HG03571 (cell line): ENCODE results near the gene ENDOD1.
A peak's percentile ranks its signal among the peaks of the same experiment; 100 is the strongest.

ENCODE experiments used
- ATAC-seq: cut with Tn5 transposase; IDR thresholded peaks from one replicate; pipeline ENCODE4 v1.9.1; 2021; ENCODE audit not compliant: unreplicated experiment

Gene ENDOD1

DNA sequence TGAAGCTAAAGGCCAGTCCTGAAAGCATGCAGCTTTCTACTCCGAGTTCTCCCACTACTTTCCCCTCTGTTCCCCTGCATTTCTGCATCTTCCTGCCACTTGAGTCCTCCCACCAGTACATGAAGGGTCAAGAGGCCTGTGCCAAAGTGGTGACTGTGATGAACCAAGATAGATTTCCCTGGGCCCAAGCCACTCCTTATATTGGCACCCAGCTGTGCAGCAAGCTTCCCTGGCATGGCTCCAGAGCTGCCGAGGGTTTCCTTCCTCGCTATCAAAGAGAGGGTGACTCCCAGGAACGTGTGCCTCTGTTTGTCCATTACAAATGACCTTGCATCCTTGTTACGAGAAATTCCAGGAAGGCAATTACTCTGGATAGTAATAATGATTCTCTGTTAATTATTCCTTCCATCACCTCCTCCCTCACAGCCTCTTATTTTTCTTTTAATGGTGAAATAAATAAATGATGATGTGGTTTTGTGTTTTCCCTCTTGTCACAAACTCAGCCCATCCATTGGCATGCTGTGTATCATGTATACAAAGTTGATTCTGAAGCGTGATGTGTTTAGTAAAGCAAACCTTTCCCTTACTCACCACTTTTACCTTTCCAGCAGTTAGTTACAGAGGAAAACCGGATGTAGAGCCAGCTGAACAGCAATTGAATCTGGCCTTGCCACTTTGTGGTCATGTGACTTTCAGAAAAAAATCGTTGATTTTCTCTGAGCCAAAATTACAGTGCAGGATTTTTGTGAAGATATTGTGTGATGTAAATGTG lies 14.7 kb upstream of the ENDOD1 start:
- no peak for ATAC-seq

DNA sequence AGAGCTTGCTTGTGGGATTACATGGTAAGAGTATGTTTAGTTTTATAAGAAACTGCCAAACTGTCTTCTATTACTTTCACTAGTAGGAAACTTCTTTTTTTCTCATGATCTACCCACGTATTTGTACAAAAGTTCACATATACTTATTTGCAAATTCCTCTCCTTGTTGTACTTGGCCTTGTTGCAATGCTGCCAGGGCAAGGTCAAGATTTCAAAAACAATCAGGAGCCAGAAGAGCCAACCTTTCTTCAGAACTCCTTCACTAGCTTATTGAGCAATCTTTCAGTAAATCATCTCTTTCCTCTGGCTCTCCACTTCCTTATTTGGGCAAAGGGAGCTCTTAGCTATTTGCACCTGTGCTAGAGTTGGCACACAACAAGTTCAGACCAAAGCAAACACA lies 13.2 kb upstream of the ENDOD1 start:
- ATAC-seq, result peak; percentile 45

DNA sequence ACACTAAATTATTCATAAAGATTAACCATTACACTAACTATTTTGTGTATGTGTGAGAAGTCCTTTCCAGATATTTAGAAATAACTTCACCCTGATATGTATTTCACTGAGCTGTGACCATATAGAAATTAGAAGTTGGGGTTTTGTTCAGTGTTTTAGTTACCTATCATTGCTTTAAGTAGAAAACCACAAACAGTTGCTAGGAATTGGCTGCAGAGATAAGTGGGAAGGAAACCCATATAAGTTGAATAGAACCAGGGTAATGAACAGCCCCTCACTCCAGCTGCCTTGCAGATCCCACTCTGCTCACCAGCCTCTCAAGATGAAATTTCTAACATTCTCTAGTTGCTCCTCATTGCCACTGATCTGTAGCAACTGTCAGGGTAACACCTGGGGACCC lies 12.7 kb upstream of the ENDOD1 start:
- no peak for ATAC-seq

DNA sequence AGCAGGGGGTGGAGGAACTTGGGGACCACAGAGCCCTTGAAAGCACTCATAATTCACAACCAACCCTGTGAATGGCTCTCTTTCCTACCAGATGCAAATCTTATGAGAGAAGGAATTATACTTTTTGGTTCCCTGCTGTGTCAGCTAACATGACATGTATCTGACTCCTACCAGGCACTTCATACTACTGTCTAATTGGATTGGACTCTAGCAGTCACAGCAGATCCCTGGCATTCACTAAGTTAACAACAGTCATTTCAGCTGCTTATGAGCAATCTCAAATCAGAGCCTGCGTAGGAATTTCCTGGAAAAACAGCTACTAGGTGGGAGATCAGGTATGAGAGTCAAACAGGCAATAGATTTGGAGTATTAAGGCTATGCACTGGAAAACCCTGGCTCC lies 11.1 kb upstream of the ENDOD1 start:
- no peak for ATAC-seq

DNA sequence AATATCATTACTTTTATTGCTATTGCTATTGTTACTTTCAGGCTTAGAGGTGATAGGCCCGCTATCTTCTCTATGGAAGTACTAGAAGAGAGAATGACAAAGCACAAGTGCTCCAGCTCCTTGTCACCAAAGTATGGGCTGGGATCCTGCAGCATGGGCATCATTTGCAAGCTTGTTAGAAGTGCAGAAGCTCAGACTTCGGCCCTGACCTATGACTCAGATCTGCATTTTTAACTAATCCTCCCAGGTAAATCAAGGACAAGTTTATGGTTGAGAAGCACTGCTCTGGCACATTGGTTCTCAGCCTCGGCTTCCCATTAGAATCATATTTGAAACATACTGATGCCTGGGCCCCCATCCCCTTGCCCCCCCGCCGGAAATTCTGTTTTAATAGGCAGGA lies 8.6 kb upstream of the ENDOD1 start:
- no peak for ATAC-seq

DNA sequence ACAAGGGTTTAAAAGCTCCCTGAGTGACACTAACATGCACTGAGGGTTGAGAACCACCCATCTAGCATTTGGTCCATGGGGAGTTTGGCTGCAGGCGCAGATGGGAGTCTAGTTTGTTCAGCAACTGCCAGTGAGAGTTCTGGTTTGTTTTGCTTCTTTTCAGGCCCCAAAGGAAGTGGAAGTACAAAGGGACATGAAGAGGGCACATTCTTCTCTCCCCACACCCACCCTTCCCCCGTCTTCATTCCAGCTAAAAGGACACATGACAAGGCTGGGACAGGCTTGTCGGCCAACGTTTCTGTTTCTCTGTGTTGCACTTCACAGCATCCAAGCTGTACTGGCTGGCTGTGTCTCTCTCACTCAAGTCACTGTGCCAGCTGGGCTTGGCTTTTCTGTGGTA lies 8.2 kb upstream of the ENDOD1 start:
- ATAC-seq, result no peak

DNA sequence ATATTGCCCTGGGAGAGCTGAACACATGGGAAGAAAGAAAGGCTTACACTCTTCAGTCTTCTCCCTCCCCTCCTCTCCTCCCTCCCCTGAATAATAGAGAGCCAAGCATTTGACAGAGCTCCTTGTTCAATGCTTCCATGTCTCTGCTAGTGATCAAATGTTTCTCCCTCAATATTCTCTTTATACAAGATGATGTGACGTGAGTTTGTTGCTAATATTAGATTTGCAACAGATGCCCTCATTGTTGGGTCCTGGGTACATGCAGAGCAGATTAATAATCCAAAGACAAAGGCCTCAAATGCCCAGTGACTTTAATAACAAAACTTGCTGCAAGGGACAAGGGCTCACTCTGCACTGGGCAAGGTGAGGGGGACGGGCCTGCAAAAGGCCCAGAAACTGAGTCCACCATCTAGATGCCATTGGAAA lies 7.1 kb upstream of the ENDOD1 start:
- no peak for ATAC-seq

DNA sequence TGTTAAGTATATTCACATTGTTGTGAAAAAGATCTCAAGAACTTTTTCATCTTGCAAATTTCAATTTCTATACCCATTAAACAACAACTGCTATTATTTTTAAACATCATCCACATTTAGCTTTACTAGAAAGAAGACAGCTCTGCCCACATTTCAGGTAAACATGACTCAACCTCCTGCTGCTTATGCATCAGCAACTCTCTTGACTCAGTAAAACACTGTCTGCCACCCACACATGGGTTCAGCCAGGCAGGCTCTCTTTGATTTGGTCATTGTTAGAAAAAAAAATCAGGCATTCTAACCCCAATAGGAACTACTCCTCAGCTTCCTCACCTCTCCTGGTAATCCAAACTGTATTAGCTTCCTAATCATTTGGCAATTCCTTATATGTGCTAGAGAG lies 5.1 kb upstream of the ENDOD1 start:
- ATAC-seq, result no peak

DNA sequence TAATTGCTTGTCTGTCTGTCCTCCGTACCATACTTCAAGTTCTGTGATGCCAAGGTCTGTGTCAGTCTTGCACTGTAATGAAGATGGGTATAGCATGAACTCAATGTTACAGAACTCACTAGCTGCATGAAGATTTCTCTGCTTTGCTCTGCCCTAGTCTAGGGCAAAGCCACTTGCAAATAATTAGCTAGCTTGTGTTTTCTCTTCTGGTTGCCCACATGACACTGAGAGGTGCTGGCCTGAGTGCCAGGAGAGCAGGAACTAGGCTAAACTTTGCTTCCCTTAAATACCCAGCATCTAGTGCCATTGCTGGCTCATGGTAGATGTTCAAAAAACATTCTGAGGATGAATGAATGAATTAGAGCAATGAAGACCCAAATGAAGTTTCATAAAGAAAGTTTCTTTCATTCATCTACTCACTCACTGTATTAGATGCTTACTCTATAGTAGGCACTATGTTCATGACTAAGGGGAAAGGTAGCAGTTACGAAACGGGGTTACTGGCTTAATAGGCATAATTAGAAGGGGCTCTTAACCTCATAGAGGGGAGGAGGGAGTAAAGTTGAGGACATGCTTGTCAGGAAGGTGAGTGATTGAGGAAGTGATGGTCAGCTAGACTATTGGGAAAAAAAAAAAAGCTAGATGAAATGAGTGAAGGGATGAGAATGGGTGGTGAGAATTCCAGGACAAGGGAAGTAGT lies 4.4 kb upstream of the ENDOD1 start:
- ATAC-seq, result no peak

DNA sequence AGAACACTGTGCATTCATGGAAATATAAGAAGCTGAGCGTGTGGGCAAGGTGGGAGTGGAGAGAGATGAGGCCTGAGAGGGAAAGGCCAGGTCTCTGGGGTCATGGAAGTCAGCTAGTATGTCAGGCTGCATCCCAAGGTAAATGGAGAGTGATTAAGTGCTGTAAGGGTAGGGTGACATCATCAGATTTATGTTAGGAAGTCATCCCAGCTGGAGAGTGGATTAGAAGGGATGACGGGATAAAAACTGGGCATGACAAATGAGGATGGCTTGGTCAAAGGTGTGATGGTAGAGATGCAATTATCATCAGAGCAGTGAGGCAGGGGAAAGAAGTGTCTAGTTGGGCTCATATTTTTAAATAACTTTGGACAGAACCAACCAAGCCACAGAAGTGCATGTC lies 3.5 kb upstream of the ENDOD1 start:
- no peak for ATAC-seq

DNA sequence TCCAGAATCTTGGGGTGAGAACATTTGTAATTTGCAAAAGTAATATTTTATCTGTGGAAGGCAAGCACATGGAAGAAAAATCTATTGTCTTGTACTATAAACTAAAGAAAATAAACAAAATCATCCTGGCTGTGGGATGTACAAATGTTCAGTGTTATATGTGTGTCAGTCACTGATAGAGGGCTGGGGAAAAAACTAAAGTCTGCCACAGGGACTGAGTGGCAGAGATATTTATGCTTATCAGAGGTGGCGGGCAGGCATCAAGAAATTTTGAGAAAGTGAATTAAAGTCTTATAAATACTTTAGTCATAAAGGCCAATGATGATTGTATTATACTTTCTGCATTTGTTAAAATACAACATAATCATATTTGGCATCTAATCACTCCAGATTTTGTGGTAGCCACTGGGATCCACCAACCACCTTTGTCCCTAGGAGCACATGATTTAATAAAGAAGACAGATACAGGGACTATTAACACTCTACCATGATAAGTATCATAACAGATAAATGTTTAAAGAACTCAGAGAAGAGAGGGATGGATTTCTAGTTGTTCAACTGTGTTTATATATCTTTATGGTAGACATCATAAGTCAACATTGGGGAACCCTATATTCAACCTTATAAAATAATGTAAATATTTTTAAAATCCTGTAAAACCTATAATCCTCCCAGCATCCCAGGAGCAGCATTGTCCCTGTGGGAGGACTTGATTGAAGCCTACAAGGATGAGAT lies 2.6 kb upstream of the ENDOD1 start:
- no peak for ATAC-seq

DNA sequence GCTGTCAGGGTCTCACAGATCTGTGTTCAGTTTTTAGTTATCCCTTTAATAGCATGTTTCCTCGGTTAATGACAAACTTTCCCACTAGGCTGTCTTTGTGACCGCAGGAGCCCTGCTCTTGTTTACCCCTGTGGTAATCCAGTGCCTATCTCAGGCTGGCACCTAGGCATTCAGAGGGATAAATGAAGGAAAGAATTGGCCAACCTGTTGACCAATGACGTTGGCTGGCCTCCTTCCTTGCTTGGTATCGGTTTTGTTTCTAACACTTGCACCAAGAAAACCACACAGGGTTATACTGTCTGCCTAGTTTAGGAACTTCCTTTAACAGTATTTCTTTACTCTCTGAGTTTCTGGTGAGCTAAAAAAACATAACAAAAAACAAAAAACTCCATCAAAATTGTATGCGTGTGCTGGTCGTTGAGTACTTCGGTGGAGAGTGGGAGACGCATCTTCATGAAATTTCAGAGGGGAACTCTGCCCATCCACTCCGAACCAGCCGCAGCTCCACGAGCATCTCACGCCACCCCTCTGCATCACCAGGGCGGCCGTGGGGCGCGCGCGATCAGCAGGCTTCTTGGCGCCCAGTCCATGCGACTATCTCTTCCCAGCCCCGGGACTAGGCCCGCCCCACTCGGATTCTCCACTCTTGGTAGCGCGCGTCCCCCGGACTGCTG lies 563 bp upstream of the ENDOD1 start:
- ATAC-seq, result peak; percentile 40

DNA sequence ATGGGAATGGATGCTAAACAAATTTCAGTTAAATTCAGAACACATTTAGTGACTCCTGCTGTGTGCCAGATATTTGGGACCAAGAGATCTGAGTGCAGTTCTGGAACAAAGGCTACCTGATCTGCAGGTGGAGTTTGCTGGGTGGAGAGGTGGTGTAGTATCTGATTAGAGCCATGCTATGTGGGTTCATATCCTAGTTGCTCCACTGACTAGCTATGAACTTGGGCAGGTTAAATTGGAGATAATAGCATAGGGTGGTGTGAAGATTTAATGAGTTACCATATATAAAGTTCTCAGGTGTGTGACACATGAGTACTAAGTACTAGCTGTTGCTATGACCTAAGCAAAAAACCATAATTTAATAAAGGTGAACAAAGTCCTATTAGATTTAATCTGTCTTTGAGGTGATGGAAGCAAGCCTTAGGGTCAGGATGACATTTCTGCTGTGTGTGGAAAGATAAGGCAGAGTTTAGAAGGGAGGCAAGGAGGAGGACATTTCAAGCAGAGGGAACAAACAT lies 2.1 kb downstream of the ENDOD1 start:
- ATAC-seq, result no peak

DNA sequence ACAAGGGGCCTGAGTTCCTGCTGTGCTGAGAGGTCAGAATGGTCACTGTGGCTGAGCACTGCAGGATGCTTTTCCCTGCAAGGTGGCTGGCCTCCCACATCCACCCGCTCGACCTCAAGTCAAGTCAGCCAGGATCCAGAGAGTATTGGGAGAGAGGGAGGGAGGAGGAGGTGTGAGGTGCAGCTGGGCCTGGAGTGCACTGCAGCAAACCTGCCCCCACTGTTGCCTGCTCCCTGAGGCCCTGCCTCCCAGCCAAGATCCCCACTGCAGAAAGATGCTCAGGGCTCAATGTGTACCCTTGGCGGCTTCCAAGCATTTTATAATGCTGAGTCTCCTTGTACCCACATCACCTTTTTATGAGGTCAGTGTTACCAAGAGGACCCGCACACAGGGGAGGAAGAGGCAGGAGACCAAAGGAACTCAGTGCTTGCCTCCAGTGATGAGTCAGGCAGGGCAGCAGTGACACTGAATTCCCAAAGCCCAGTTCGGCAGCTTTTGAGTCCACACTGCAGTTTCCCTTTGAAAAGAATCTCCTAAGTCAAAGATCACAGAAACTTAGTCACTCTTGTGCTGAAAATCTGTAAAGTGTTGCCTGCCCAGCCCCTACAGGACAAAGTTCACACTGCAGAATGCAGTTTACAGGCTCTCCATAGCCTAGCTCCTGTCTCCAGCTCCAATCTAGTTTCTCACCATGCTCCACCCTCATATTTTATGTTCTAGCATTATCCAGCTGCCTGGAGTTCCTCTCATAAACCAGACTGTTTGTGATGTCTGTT lies 3.1 kb downstream of the ENDOD1 start:
- no peak for ATAC-seq

DNA sequence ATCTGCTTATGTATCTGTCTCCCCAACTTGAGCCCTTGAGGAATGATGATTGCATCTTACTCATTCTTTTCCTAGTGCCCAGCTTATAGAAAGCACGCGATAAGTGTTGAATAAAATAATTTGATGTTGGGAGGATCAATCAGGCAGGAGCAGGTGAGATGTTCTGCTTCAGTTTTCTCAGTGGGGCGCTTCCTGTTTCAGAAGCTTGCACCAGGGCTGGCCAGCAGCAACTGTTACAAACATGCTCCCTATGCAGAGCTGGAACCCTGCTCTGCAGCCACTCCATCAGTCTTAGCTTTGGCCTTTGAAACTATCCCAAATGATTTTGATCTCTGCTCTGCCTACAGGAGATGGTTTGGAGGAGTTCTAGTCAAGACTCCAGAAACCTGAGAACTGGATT lies 3.9 kb downstream of the ENDOD1 start:
- ATAC-seq, result no peak

DNA sequence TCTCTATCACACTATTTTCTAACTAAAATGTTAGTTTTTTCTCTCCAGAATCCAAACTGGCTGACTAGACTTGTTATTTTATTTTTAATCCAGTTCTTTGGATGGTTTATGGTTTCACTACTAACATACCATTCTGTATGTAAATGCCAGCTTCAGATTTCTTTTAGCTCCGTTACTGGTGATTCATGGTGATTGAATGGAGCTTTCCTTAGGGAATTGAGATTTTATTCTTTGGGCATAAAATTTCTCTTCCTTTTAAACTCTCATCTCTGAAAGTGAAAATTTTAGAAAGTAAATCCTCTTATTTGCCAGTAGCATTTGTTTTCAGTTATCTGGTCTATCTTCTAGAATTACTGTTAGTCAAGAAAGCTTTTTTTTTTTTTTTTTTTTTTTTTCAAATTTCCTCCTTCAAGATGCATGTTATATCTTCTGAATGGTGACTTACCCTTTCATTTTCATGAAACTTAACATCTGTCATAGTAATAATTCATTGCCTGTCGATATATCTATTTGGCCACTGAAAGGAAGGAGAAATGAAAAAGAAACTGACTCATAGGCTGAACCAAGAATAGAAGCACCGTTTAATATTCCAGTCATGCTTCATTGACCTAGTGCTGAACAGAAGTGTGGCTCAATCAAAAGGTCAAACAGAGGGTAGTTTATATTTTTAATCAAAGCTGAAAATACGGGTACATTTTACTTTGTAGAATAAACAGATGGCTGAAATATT lies 6.4 kb downstream of the ENDOD1 start:
- peak; percentile 82 for ATAC-seq

DNA sequence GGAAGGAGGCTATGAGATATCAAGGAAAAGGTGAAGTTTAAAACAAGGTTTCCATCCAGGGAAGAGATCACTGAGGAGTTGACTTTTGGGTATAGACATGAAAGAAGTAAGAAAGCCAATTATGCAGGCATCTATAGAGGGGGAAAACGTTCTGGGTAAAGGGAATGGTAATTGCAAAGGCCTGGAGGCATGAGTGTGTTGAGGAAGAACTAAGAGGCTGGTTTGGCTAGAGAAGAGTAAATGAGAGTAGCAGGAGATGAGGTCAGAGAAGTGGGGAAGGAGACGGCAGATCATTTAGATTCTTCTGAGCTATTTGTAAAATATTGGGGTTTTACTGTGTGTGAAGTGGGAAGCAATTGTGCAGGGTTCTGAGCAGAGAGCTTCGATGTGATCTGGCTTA lies 7.6 kb downstream of the ENDOD1 start:
- ATAC-seq, result no peak

DNA sequence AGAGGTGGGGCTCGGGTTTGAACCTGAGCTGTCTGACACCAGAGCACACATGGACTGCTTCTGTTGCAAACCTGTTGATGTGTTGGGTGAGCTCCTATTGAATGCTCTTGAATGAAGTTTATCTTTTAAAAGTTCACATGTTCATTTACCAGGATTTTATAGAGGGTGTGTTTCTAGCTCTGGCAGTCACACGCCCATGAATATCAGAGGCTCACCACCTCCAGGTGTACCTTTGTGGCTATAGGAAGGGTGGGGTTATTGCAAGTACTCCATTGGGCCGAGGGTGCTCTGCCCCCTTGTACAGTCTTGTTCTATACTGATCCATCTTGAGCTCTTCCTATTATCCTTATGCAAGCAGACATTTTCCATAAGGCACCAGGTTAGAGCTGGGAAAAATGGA lies 9.2 kb downstream of the ENDOD1 start:
- ATAC-seq, result no peak

DNA sequence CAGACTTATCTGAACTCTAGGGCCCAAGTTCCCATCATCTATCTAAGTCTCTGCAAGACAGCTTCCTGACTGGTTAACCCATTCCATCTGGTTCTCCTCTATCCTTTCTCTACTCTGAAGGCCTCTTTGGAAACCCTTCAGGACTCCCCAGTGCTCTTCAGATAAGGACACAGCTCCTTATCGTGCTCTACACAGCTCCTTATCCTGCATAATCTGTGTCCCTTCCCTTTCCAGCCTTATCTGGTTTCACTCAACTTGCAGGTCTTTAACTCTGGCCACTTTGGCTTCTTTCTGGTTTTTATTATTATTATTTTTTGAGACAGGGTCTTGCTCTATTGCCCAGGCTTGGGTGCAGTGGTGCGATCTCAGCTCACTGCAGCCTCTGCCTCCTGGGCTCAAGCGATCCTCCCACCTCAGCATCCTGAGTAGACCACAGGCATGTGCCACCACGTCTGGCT lies 10.6 kb downstream of the ENDOD1 start:
- no peak for ATAC-seq
